HL-60 (cell line): Measurements from ENCODE around the gene RPS15A.

Source experiments
- DNase-seq, 2 experiments: peaks; one replicate each; pipeline ENCODE4 v3.0.0-alpha.2; 2010 to 2020; ENCODE audit warnings: low read depth in 1 of 2, low spot score in 1 of 2
- H3K27ac ChIP-seq: fragments of 250-450 bp; sonication (Bioruptor Pico); replicated peaks from 2 replicates; pipeline ENCODE4 v1.5.1; 2020; ENCODE audit warnings: mild to moderate bottlenecking, moderate library complexity
- H3K27me3 ChIP-seq: fragments of 250-450 bp; sonication (Bioruptor Pico); 2 replicates; pipeline ENCODE4 v1.5.1; 2021; ENCODE audit warnings: mild to moderate bottlenecking, moderate library complexity; ENCODE audit not compliant: insufficient read depth, poor library complexity, severe bottlenecking
- H3K4me3 ChIP-seq: replicated peaks from 2 replicates; pipeline ENCODE4 v1.5.1; 2011; ENCODE audit warnings: mild to moderate bottlenecking, control low read depth, low read length; ENCODE audit not compliant: insufficient read depth
- CTCF ChIP-seq: IDR thresholded peaks from one replicate; pipeline ENCODE4 v1.5.1; 2011; ENCODE audit warnings: low read length, control low read depth, inconsistent platforms; ENCODE audit not compliant: insufficient read depth
- GABPA ChIP-seq: IDR thresholded peaks from 2 replicates; pipeline ENCODE4 v1.6.1; 2012; ENCODE audit warnings: low read depth
- POLR2AphosphoS5 ChIP-seq: IDR thresholded peaks from 2 replicates; pipeline ENCODE4 v1.6.1; 2012; ENCODE audit warnings: low read depth
- REST ChIP-seq: IDR thresholded peaks from 2 replicates; pipeline ENCODE4 v1.6.1; 2012; ENCODE audit warnings: low read depth; ENCODE audit not compliant: insufficient replicate concordance
- SPI1 ChIP-seq: IDR thresholded peaks from 2 replicates; pipeline ENCODE4 v1.6.1; 2012; ENCODE audit warnings: low read depth, mild to moderate bottlenecking, borderline replicate concordance
- long read RNA-seq: library from polyadenylated mRNA; unstranded; transcript quantifications from one replicate; pipeline ENCODE4 v2.0.0, GENCODE V29; 2020

The RPS15A gene
- long read RNA-seq, transcript RPS15A-201 (5 exons, 2,203 nt), result minor isoform, 33 of 1,761 reads
- long read RNA-seq, transcript RPS15A-212 (6 exons, 589 nt), result minor isoform, 5 of 1,761 reads
- long read RNA-seq, transcript RPS15A-203 (5 exons, 525 nt), result major isoform, 1,558 of 1,761 reads
- long read RNA-seq, partial matches to known transcripts, result 142 of 1,761 reads
- long read RNA-seq, other reads (novel, unspliced or antisense), result 20 of 1,761 reads

GRCh38 chr16:18789850-18790706 lies at the start of gene RPS15A:
Gene RPS15A (minus strand): TSS chr16:18790334. CDS start chr16:18789113, 1,221 bp downstream.
- Histone ChIP-seq H3K27ac (peak within 1 kb of the TSS; percentile 93), H3K27me3 (no peaks in the 10 kb centered on the region), H3K4me3 (peak within 1 kb of the TSS; percentile 76)
- peak; percentile 96 to 97 for DNase-seq
- no peak for TF ChIP-seq GABPA
- peak; percentile 99 for TF ChIP-seq POLR2AphosphoS5
- no peak for TF ChIP-seq CTCF
- TF ChIP-seq REST, result peak; percentile 83
- TF ChIP-seq SPI1, result no peak; the same call in 1 of the 2 replicates

GRCh38 chr16:18839555-18839954 lies 49.4 kb upstream of the RPS15A start:
- no peak for DNase-seq
- no peak overlapping the region for H3K27ac ChIP-seq
- no peaks in the 10 kb centered on the region for H3K27me3 ChIP-seq
- TF ChIP-seq POLR2AphosphoS5 (no peak), SPI1 (no peak), REST (no peak), CTCF (no peak), GABPA (no peak)
- H3K4me3 ChIP-seq, result no peak overlapping the region

GRCh38 chr16:18836702-18837101 lies 46.6 kb upstream of the RPS15A start:
- TF ChIP-seq CTCF (no peak), POLR2AphosphoS5 (no peak), GABPA (no peak)
- Histone ChIP-seq H3K27ac (no peak overlapping the region), H3K27me3 (no peaks in the 10 kb centered on the region), H3K4me3 (no peak overlapping the region)
- no peak for DNase-seq
